OCI-LY3 (cell line): ENCODE data around the gene AGTR1.

ENCODE experiments used
- H2AFZ ChIP-seq: fragments of 200-600, 300-600 bp; shearing (Covaris generic); 2 replicates; pipeline ENCODE4 v1.6.0; 2014; ENCODE audit warnings: antibody characterized with exemption, low read depth, low read length
- H3K27ac ChIP-seq: fragments of 200-600, 300-600 bp; sonication (generic); 2 replicates; pipeline ENCODE4 v1.5.1; 2014; ENCODE audit warnings: mild to moderate bottlenecking, low read length, moderate library complexity, mixed read lengths
- H3K27me3 ChIP-seq: fragments of 200-600, 300-600 bp; sonication (generic); 2 replicates; pipeline ENCODE4 v1.6.1; 2014; ENCODE audit warnings: low read depth, low read length, mixed read lengths
- H3K36me3 ChIP-seq: fragments of 200-600, 300-600 bp; sonication (generic); replicated peaks from 2 replicates; pipeline ENCODE3; 2014; ENCODE audit warnings: low read depth, low read length, mixed read lengths
- H3K4me1 ChIP-seq: fragments of 300-600, 200-600 bp; sonication (generic); 2 replicates; pipeline ENCODE4 v1.6.1; 2014; ENCODE audit warnings: low read length, mixed read lengths
- H3K4me2 ChIP-seq: fragments of 200-600, 300-600 bp; sonication (generic); 2 replicates; pipeline ENCODE4 v1.6.1; 2014; ENCODE audit warnings: low read length, mixed read lengths
- H3K4me3 ChIP-seq: fragments of 300-600, 200-600 bp; sonication (generic); 2 replicates; pipeline ENCODE4 v1.5.1; 2014; ENCODE audit warnings: antibody characterized with exemption, mild to moderate bottlenecking, low read length, moderate library complexity
- H3K79me2 ChIP-seq: fragments of 300-600, 200-600 bp; shearing (Covaris generic); 2 replicates; pipeline ENCODE4 v1.6.1; 2014; ENCODE audit warnings: mild to moderate bottlenecking, low read length, mixed read lengths
- H3K9ac ChIP-seq: fragments of 300-600, 200-600 bp; shearing (Covaris generic); 2 replicates; pipeline ENCODE4 v1.6.0; 2014; ENCODE audit warnings: mild to moderate bottlenecking, low read length, moderate library complexity
- H3K9me3 ChIP-seq: fragments of 200-600, 300-600 bp; shearing (Covaris generic); 2 replicates; pipeline ENCODE4 v1.6.1; 2014; ENCODE audit warnings: low read length, mixed read lengths; ENCODE audit not compliant: insufficient read depth
- H4K20me1 ChIP-seq: fragments of 200-600, 300-600 bp; sonication (generic); 2 replicates; pipeline ENCODE4 v1.6.1; 2016; ENCODE audit warnings: low read length, mixed read lengths; ENCODE audit not compliant: insufficient read depth
- EZH2phosphoT487 ChIP-seq: fragments of 200-600 bp; shearing (Covaris generic); IDR thresholded peaks from 2 replicates; pipeline ENCODE4 v1.6.1; 2018; ENCODE audit warnings: antibody characterized with exemption, mixed run types, low read depth
- TF ChIP-seq, protein P1 (sequence below): fragments of 200-600, 300-600 bp; sonication (generic); IDR thresholded peaks from 2 replicates; pipeline ENCODE4 v1.5.1; 2014; ENCODE audit warnings: antibody characterized with exemption, low read length, low read depth

The AGTR1 gene

GRCh38 chr3:148657470-148657869, 40.2 kb upstream of the AGTR1 start:
- H3K27me3 ChIP-seq = no peaks in the 10 kb centered on the region
- H3K9ac ChIP-seq = no peak overlapping the region
- no peak overlapping the region for H3K4me3 ChIP-seq
- no peak overlapping the region for H3K27ac ChIP-seq
- no peaks in the 10 kb centered on the region for H3K9me3 ChIP-seq
- no peaks in the 10 kb centered on the region for H3K4me1 ChIP-seq
- no peaks in the 10 kb centered on the region for H3K79me2 ChIP-seq
- no peak overlapping the region for H3K4me2 ChIP-seq
- H2AFZ ChIP-seq = no peak overlapping the region
- no peaks in the 10 kb centered on the region for H3K36me3 ChIP-seq
- no peaks in the 10 kb centered on the region for H4K20me1 ChIP-seq
- TF ChIP-seq, protein P1, sequence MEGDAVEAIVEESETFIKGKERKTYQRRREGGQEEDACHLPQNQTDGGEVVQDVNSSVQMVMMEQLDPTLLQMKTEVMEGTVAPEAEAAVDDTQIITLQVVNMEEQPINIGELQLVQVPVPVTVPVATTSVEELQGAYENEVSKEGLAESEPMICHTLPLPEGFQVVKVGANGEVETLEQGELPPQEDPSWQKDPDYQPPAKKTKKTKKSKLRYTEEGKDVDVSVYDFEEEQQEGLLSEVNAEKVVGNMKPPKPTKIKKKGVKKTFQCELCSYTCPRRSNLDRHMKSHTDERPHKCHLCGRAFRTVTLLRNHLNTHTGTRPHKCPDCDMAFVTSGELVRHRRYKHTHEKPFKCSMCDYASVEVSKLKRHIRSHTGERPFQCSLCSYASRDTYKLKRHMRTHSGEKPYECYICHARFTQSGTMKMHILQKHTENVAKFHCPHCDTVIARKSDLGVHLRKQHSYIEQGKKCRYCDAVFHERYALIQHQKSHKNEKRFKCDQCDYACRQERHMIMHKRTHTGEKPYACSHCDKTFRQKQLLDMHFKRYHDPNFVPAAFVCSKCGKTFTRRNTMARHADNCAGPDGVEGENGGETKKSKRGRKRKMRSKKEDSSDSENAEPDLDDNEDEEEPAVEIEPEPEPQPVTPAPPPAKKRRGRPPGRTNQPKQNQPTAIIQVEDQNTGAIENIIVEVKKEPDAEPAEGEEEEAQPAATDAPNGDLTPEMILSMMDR = no peak
- TF ChIP-seq EZH2phosphoT487 = no peak

GRCh38 chr3:148659512-148659911, 38.2 kb upstream of the AGTR1 start:
- no peak overlapping the region for H3K4me3 ChIP-seq
- H3K79me2 ChIP-seq = no peaks in the 10 kb centered on the region
- no peak overlapping the region for H2AFZ ChIP-seq
- H3K9ac ChIP-seq = no peak overlapping the region
- no peak overlapping the region for H3K27ac ChIP-seq
- no peak overlapping the region for H3K4me2 ChIP-seq
- TF ChIP-seq, protein P1 = no peak
- TF ChIP-seq EZH2phosphoT487 = no peak
- no peaks in the 10 kb centered on the region for H3K27me3 ChIP-seq
- no peaks in the 10 kb centered on the region for H4K20me1 ChIP-seq
- no peaks in the 10 kb centered on the region for H3K4me1 ChIP-seq
- H3K9me3 ChIP-seq = no peaks in the 10 kb centered on the region
- H3K36me3 ChIP-seq = no peaks in the 10 kb centered on the region

GRCh38 chr3:148680289-148680688, 17.4 kb upstream of the AGTR1 start:
- Histone ChIP-seq H2AFZ (no peak overlapping the region), H3K36me3 (no peaks in the 10 kb centered on the region), H3K79me2 (no peaks in the 10 kb centered on the region), H3K9ac (no peak overlapping the region), H3K4me1 (no peaks in the 10 kb centered on the region), H3K27ac (no peak overlapping the region), H3K27me3 (no peaks in the 10 kb centered on the region), H3K4me3 (no peak overlapping the region), H4K20me1 (no peaks in the 10 kb centered on the region), H3K9me3 (no peaks in the 10 kb centered on the region), H3K4me2 (no peak overlapping the region)
- no peak for TF ChIP-seq EZH2phosphoT487
- TF ChIP-seq, protein P1 = no peak

DNA sequence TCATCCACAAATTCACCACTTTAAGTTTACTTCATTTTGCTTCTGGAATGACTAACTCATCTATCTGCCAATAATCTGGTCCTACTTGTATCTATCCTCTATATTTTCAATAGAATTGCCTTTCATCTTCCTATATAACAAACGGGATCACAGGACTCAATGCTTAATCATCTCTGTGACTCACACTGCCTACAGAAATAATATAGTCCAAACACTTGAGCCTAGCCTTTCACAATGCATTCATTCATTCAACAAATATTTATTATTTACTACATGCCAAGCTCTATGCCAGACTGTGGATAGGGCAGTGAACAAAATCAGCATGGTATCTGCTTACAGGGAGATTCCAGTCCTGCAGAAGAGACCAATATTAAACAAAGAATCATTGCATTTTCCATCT, 16.6 kb upstream of the AGTR1 start:
- Histone ChIP-seq H3K4me1 (no peaks in the 10 kb centered on the region), H3K36me3 (no peaks in the 10 kb centered on the region), H4K20me1 (no peaks in the 10 kb centered on the region), H3K9ac (no peak overlapping the region), H3K79me2 (no peaks in the 10 kb centered on the region), H3K4me2 (no peak overlapping the region), H3K9me3 (no peaks in the 10 kb centered on the region), H3K27ac (no peak overlapping the region), H3K4me3 (no peak overlapping the region), H3K27me3 (no peaks in the 10 kb centered on the region), H2AFZ (no peak overlapping the region)
- no peak for TF ChIP-seq EZH2phosphoT487
- TF ChIP-seq, protein P1 = no peak
